ENCODE measurements around the gene ZNF564. TPM values are rescaled to one million over a fixed set of nuclear protein-coding genes. Genes with fewer than 3 reads are reported as not detected.

ZNF564 gene
- total RNA-seq, 1 experiment from 2014 or later, result 5.1 TPM

GRCh38 chr19:12546903-12547302, 4.4 kb downstream of the ZNF564 start:
- Mint-ChIP-seq H3K4me3 (ENCODE audit: unreplicated experiment) (no peak overlapping the region), H3K27me3 (ENCODE audit: insufficient read depth, unreplicated experiment) (no peaks in the 10 kb centered on the region), H3K4me1 (ENCODE audit: insufficient read depth, unreplicated experiment) (peaks cover 5% of the 10 kb centered on the region), H3K36me3 (ENCODE audit: insufficient read depth, unreplicated experiment) (peaks cover 56% of the 10 kb centered on the region), H3K27ac (ENCODE audit: low read depth, unreplicated experiment) (no peak overlapping the region), H3K9me3 (ENCODE audit: unreplicated experiment) (peaks cover 8% of the 10 kb centered on the region)
- ChIA-PET CTCF (no interaction called here), POLR2A (no interaction called here)
- TF ChIP-seq CTCF (IDR thresholded peaks at IDR 0.05; ENCODE audit: unreplicated experiment), result no peak
- intact Hi-C loops (cut with micrococcal nuclease), result no loop called here
- DNase-seq (ENCODE audit: unreplicated experiment), result no peak
- BruUV-seq (replicated peaks), result no TSS peak

- ChIA-PET POLR2A (interaction anchor here (0.5 to 1.0 kb wide), 2 partner anchors 40 to 931 kb away, joined by 3 to 4 read pairs; no protein-coding TSS in a partner anchor), CTCF (no interaction called here)
- no peak overlapping the region for H3K4me3 Mint-ChIP-seq (ENCODE audit: unreplicated experiment)
- H3K36me3 Mint-ChIP-seq (ENCODE audit: insufficient read depth, unreplicated experiment), result peaks cover 58% of the 10 kb centered on the region
- no peak for DNase-seq (ENCODE audit: unreplicated experiment)
- no peaks in the 10 kb centered on the region for H3K4me1 Mint-ChIP-seq (ENCODE audit: insufficient read depth, unreplicated experiment)
- H3K9me3 Mint-ChIP-seq (ENCODE audit: unreplicated experiment), result peaks cover 8% of the 10 kb centered on the region
- no TSS peak for BruUV-seq (replicated peaks)
- TF ChIP-seq CTCF (IDR thresholded peaks at IDR 0.05; ENCODE audit: unreplicated experiment), result no peak
- no peaks in the 10 kb centered on the region for H3K27me3 Mint-ChIP-seq (ENCODE audit: insufficient read depth, unreplicated experiment)
- no peak overlapping the region for H3K27ac Mint-ChIP-seq (ENCODE audit: low read depth, unreplicated experiment)
- intact Hi-C loops (cut with micrococcal nuclease), result no loop called here
Measured at GRCh38 chr19:12546068-12546467, 5.2 kb downstream of the ZNF564 start.

- CTCF ChIA-PET, result no interaction called here
- DNase-seq (ENCODE audit: unreplicated experiment), result no peak
- intact Hi-C loops (cut with micrococcal nuclease), result no loop called here
- POLR2A ChIA-PET, result interaction anchor here (1.0 kb wide), 1 partner anchor 39 kb away, joined by 4 read pairs; no protein-coding TSS in a partner anchor
- H3K4me1 Mint-ChIP-seq (ENCODE audit: insufficient read depth, unreplicated experiment), result no peaks in the 10 kb centered on the region
- H3K36me3 Mint-ChIP-seq (ENCODE audit: insufficient read depth, unreplicated experiment), result peaks cover 66% of the 10 kb centered on the region
- H3K9me3 Mint-ChIP-seq (ENCODE audit: unreplicated experiment), result peaks cover 8% of the 10 kb centered on the region
- no peak overlapping the region for H3K27ac Mint-ChIP-seq (ENCODE audit: low read depth, unreplicated experiment)
- BruUV-seq (replicated peaks), result no TSS peak
- TF ChIP-seq CTCF (IDR thresholded peaks at IDR 0.05; ENCODE audit: unreplicated experiment), result no peak
- no peaks in the 10 kb centered on the region for H3K27me3 Mint-ChIP-seq (ENCODE audit: insufficient read depth, unreplicated experiment)
- H3K4me3 Mint-ChIP-seq (ENCODE audit: unreplicated experiment), result no peak overlapping the region
Measured at GRCh38 chr19:12545267-12545666, 6.0 kb downstream of the ZNF564 start.

DNA sequence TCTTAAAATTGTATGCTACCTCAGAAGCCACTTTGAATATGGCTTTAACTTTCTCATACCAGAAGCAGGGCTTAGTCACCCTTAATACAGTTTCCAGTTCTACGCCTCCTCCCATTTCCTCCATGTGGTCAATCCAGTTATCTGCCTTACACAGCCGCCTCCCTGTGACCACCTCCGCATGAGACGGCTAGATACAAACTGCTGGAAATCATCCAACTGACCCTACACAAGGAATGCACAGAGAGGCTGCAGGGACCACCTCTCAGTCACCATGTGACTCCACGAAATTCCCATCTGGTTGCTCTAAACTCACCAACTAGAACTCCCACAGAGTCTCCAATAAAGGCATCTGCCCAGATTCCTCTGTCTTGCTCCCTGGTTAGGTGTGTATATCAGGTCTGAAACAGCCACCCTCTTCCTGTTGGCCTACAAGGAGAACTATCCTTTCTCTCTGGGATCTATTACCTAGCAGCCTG, 6.8 kb downstream of the ZNF564 start:
- intact Hi-C loops (cut with micrococcal nuclease), result no loop called here
- peaks cover 8% of the 10 kb centered on the region for H3K9me3 Mint-ChIP-seq (ENCODE audit: unreplicated experiment)
- H3K36me3 Mint-ChIP-seq (ENCODE audit: insufficient read depth, unreplicated experiment), result peaks cover 70% of the 10 kb centered on the region
- no TSS peak for BruUV-seq (replicated peaks)
- no peak for DNase-seq (ENCODE audit: unreplicated experiment)
- H3K27ac Mint-ChIP-seq (ENCODE audit: low read depth, unreplicated experiment), result no peak overlapping the region
- POLR2A ChIA-PET, result no interaction called here
- H3K4me1 Mint-ChIP-seq (ENCODE audit: insufficient read depth, unreplicated experiment), result no peaks in the 10 kb centered on the region
- no peak for TF ChIP-seq CTCF (IDR thresholded peaks at IDR 0.05; ENCODE audit: unreplicated experiment)
- CTCF ChIA-PET, result no interaction called here
- H3K27me3 Mint-ChIP-seq (ENCODE audit: insufficient read depth, unreplicated experiment), result no peaks in the 10 kb centered on the region
- no peak overlapping the region for H3K4me3 Mint-ChIP-seq (ENCODE audit: unreplicated experiment)

Measured in MCF 10A (cell line).